GM18517 (cell line): ENCODE measurements around the gene MRPL27.
"Not testable (repeated sequence)": the region's sequence is repeated elsewhere in the genome, so short reads cannot be mapped to it uniquely, and the experiment has no call there.

Experiments used
- ATAC-seq: cut with Tn5 transposase; IDR thresholded peaks from one replicate; pipeline ENCODE4 v1.9.1; 2021; ENCODE audit warnings: mild to moderate bottlenecking, moderate library complexity; ENCODE audit not compliant: unreplicated experiment

Gene MRPL27

DNA sequence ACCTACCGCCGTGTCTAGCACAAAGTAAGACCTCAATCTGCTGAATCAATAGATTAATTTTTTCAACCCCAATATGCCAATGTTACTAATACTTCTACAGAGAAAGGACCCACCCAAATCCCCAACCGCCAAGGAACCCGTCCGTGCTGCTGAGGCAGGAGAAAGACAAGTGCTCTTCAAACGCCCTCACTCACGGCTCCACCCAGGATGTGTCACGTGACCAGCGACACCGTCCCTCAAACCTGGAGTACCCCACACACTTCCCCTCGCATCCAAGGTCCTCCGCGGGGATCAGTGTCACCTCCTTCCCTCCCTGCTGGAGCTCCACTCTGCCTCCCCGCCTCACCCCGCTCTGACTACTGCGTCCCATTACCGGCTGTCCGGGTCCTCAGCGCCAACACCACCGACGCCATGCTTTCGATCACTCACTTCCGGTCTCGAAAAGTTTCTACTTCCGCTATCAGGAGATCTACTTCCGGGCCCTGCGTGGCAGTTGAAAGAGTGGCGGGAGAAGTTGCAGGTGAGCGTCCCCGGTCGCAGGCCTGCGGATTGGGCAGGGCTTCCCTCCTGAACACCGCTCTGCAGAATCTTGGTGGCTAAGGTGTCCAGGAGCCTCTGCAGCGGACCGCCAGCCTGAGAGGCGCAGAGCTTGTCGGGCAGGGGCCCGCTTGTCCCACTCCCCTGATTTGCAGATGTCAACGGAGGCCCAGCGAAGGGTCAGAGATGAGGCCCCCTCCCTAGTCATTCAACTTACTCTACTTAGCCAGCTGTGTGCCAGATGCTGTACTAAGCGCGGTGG lies at the start of gene MRPL27, which contains the start of gene EME1:
Gene MRPL27 (minus strand): TSS at position 427 of the 799 bp plus-strand sequence. CDS start 14 bp downstream, at position 413.
Gene EME1 (plus strand): TSS at position 472 of the 799 bp plus-strand sequence. CDS start 1,980 bp downstream, outside the sequence.
- peak; percentile 95 for ATAC-seq

DNA sequence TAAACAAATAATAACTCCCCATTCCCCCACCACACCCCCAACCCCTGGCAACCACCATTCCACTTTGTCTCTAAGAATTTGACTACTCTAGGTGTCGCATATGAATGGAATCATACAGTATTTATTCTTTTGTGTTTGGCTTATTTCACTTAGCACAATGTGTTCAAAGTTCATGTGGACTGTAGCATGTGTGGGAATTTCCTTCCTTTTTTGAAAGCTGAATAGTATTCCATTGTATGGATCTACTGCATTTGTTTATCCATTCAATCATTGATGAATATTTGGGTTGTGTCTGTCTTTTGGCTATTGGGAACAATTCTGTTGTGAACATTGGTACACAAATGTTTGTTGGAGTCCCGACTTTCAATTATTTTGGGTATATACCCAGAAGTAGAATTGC lies 49.8 kb upstream of the MRPL27 start:
- no peak for ATAC-seq

DNA sequence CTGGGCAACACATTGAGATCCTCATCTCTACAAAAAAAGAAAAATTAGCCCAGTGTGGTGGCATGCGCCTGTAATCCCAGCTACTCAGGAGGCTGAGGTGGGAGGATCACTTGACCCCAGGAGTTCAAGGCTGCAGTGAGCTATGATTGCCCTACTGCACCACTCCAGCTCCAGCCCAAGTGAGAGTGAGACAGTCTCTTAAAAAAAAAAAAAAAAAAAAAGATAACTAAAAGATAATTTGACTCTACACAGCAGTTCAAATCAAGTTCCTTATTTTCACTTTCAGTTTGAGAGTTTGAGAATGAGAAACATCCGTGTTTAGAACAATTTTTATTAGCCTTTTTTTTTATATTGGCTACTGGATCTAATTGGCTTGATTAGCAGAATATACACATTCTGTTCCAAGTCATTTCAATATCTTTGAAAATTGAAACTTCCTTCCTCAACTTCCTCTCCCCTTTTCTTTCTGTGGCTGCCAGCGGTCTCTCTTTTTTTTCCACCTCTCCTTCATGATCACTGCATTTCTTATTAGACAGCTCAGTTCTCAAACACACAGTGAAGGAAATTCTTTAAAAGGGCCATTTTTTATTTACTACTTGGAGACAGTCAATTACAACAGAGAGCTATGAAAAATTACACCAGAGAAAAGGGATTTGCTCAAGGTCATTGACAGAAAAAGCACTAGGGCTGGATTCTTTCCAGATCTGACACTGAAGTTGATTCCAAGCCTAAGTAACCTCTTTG lies 48.5 kb upstream of the MRPL27 start:
- ATAC-seq: no peak

DNA sequence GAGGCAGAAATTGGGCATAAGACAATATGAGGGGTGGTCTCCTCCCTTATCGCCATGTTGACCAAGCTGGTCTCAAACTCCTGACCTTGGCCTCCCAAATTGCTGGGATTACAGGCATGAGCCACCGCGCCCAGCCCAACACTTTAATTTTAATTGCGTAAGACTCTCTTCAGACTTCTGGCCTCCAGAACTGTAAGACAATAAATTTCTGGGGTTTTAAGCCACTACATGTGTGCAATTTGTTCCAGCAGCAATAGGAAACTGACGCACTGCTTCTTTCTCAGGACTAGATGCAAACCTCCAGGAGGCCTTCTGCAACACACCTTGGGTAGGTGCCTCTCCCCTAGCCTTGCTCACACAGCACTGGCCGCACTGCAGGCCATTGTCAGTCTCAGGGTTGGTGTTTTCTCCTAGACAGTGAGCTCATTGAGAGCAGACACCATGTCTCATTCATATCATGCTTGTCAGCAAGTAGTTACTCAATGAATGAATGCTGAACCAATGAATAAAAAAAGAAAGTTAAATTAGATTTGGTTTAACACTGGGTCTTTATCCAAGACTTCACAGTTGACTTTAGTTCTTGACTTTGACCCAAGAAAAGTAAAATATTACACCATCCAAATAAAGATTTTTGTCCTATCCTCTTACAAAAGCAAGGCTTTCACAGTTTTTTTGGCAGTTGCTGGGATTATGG lies 47.6 kb upstream of the MRPL27 start:
- ATAC-seq: no peak

DNA sequence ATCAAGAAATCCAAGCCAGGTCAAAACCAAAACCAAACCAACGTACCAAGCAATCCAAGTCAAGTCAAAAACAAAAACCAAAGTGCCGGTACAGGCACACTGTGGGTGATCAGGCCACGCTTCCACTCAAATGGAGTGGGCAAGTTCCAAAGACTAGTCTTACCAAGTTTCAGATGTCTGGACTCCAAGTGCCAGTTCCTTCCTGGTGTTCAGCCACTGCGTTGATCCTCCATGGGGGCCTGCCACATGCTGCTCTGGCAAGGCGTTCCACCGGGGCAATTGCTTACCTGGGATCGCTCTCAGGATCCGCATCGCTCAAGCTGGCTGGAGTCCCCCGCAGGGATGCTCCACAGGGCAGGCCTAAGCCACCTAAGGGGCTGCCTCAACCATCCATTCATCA lies 46.6 kb upstream of the MRPL27 start:
- not testable (repeated sequence) for ATAC-seq

DNA sequence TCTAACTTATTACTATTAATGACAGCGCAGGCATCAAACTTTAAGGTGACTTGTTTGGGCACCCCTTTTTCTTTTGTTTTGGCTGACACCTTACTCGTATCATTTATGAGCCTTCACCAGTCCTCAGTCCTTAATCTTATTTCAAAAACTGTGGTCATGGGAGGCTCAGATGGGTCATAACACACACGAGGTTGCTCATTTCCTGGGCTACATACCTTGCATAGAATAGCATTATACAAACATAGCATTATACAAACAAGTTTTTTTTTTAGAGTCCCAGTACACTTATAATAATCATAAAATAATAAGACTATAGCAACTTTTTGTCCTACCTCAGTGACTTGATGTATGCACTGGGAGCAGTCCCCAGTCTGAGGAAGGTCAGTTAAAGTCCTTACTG lies 41.8 kb upstream of the MRPL27 start:
- no peak for ATAC-seq

DNA sequence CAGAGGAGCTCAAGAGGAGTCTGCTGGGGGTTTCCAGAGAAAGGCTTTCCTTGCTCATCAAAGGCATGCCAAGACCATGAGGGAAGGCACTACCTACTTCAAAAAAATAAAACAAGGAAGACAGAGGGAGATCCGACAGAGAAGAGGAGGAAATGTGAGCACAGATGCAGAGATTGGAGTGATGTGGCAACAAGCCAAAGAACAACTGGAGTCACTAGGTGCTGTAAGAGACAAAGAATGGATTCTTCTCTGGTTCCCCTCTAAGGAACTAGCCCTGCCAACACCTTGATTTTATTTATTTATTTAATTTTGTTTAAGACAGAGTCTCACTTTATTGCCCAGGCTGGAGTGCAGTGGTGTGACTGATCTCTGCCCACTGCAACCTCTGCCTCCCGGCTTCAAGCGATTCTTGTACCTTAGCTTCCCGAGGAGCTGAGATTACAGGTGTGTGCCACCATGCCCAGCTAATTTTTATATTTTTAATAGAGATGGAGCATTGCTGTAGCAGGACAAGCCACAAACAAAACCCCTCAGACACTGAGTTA lies 39.3 kb upstream of the MRPL27 start:
- ATAC-seq: no peak

DNA sequence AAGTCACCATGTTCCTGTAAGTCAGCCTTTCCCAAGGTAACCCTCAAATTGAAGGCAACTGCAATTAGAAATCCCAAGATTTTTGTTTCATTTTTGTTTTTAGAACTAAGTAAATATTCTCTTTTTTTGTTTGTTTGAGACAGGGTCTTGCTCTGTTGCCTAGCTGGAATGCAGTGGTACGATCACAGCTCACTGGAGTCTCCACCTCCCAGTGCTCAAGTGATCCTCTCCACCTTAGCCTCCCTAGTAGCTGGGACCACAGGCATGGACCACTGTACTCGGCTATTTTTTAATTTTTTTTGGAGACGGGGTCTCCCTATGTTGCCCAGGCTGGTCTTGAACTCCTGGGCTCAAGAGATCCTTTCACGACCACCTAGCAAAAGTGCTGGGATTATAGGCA lies 34.9 kb upstream of the MRPL27 start:
- no peak for ATAC-seq

DNA sequence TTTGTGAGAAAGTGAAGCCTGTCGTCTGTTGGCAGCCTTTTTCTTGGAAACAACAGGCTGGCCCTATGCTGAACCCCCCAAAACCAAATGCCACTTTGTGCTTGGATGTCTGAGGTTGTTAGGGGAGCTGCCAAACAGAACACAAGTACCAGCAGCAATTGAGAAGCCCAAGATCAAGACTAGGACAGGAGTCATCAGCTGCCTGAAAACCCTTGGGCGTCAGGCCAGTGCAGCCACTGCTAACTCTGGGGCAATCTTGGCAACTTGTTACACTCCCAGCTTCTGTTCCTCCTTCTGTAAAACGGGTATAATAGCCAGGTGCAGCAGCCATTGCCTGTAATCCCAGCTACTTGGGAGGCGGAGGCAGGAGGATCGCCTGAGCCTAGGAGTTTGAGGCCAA lies 33.6 kb upstream of the MRPL27 start:
- no peak for ATAC-seq

DNA sequence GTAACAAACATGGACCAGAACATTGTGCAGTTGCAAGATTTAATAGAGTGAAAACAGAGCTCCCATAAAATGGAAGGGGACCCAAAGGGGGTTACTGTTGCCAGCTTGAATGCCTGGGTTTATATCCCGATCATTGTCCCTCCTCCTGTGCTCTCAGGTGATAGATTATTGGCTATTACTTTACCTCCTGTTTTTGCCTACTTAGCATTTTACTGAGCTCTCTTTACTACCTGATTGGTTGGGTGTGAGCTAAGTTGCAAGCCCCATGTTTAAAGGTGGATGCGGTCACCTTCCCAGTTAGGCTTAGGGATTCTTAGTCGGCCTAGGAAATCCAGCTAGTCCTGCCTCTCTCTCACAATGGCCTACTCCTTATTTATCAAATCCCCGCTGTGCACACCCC lies 32.4 kb upstream of the MRPL27 start:
- not testable (repeated sequence) for ATAC-seq

DNA sequence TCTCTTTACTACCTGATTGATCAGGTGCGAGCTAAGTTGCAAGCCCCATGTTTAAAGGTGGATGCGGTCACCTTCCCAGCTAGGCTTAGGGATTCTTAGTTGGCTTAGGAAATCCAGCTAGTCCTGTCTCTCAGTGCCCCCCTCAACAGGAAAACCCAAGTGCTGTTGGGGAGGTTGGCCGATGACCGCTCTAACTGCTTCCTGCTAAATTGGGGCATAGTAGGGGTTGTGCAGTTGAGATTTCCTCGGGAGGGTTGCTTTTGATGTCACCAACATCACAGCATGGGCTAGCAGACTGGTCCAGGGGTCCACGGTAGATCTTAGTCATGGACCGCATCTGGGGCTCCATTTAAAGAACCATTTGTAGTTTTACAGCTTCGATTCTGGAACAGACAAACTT lies 26.6 kb upstream of the MRPL27 start:
- ATAC-seq: not testable (repeated sequence)

DNA sequence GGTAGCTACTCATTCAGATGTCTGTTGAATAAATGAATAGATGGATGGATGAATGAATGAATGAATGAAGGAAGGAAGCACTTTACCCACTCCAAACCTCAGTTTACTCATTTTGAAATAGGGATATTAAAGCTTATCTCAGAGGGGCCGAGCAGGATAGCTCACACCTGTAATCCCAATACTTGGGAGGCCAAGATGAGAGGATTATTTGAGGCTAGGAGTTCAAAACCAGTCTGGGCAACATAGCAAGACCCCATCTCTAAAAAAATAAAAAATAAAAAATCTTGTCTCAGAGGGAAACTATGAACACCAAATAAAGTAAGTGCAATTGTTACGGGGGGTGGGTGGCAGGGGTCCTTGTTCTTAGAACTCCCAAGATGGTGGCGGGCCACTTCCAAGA lies 25.7 kb upstream of the MRPL27 start:
- not testable (repeated sequence) for ATAC-seq

DNA sequence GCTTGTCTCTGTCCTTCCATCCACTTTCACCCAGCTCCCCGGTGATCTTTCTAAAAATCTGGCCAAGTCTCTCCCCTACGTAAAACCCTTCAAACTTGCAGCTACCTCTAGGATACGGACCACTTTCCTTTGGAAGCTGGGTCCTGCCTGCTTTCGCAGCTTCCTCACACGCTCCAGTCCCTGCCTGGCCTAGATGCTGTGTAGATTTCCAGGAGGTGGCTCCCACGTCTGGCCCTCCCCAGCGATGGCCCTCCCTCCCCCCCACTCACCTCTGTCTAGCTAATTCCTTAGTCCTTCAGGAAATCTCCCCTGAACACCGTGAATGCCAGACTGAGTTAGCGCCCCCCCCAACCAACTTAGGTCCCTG lies 24.9 kb upstream of the MRPL27 start:
- ATAC-seq: no peak

DNA sequence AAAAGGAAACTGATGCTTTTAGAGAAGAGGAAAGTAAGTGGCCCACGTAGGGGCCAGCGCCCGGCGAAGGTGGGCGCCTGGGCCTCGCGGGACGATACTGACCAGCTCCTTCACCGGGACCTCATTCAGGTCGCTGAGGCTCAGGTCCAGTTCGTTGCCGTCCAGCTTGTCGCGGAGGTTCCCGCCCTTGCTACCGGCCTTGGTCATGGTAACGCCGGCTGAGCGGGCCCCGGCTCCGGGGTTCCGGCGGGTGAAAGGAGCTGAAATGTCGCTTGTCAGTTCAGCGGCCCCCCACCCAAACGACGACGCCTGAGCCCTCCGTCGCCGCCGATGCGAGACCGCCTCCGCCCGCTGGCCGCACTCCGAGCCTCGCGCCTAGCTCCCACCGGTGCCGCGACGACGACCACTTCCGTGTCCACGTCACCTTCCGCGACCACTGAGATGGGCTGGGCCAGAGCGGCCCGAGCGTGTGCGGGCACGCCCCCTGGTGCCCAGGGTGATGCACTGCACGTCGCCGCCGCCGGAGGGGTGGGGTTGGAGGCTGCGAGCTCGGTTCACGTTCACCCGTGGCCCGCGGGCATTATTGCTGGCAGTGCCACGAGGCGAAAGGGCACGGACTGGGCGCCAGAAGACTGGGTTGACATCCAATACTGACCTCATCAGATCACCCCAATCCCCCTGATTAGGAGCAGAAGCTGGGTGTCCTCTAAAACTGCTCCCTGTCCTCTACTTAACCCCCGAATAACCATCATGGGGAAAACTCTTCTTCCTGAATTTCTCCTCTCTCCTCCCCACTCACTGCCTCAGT lies 24.3 kb upstream of the MRPL27 start, which contains the start of gene LRRC59:
Gene LRRC59 (minus strand): TSS at position 413 of the 808 bp plus-strand sequence. CDS start 206 bp downstream, at position 207.
- ATAC-seq: peak; percentile 93

DNA sequence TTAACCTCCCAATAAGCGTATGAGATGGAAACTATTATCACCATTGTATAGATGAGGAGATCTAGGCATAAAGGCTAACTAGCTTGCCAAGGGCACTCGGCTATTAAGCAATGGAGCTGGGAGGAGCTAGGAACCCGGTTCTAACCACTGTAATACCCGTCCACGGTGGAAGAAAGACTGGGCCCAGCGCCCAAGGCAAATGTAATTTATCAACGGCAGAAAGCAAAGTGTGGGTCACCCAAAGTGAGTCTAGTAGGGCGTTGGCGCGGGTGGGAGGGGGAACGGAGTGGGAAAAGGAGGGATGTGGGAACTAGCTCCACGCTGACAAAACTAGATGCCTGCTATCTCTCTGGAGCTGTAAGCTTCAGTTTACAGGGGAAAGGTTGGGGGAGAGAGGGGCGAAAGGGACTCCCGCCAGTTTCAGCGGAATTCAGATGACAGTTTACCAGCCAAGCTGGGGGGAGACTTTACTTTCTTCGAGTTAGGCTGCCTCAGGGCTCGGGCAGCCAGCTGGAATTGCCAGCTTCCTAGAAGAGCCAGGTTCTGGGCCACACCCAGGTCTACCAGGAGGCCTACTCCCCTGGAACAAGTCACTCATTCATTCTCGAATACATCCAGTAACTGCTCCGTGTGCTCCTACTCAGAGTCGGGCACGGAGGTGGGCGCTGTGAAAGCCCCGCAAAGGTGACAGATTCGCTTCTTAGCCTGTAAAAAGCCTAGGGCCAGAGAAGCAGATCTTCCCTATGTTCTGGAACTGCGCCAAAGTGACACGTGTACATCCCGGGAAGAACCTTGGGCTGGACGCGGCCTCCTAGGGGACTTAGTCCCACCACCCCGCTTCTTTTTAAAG lies 23.5 kb upstream of the MRPL27 start:
- no peak for ATAC-seq

DNA sequence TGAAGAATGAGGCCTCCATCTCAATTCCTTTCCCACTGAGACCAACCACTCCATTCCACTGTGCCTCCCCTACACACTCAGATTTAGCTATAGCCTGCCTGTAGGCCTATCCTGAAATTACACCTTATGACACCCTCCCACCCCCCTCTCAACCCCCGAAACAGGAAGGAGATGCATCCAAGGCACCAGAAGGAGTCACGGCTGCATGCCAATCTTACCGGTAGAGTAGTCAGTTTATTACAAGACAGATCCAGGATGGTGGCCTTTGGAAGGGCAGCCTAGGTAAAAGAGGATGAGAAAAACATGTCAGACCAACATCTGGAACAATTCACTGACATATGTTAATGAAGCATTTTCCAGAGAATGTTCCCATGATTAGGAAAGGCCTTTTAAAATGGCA lies 21.7 kb upstream of the MRPL27 start:
- ATAC-seq: no peak

DNA sequence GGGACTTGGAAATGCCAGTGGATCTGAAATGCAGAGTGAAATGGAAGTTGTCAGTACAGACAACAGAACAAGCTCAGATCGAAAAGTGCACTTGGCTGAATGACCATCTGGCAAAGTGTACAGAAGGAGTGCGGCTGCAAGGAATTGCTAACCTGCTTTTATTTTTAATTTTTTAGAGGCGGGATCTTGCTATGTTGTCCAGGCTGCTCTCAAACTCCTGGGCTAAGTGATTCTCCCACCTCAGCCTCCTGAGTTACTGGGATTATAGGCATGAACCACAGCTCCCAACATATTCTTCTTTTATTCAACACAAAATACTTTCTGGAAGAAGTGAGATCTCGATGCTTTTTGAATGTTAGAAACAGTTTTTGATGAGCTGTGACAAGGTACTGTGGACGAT lies 20.7 kb upstream of the MRPL27 start:
- ATAC-seq: no peak

DNA sequence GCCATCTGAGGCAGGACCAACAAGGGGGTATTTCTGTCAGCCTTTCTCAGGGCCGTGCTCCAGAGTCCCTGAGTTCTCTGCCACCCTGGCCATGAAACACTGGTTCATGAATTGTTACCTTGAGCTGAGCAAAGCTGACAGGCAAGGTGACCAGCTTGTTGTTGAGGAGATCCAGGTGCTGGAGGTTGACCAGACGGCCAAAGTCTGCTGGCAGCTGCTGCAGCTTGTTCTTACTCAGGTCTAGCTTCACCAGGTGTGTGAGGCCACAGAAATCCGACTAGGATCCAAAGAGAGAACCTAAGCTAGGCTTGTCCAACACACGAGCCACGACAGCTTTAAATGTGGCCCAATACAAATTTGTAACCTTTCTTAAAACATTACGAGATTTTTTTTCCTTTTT lies 19.6 kb upstream of the MRPL27 start:
- ATAC-seq: no peak

DNA sequence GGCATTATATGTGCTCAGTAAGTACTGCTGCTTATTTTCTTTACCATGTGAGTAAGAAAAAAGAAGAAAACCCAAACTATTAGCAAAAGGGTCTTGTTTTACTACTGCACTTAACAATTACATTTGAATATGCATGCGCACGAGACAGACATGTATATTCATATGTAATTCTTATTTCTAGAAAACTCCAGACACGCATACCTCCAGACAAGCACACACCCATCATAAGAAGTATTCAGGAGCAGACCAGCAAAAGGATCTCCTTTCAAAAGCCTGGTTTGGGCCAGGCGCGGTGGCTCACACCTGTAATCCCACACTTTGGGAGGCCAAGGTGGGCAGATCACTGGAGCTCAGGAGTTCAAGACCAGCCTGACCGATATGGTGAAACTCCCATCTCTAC lies 16.6 kb upstream of the MRPL27 start:
- ATAC-seq: no peak
